GM23338 (cell line): Measurements from ENCODE around the gene SFPQ.

ENCODE experiments used
- CREB1 ChIP-seq: fragments of 250-450 bp; sonication (Bioruptor Pico); IDR thresholded peaks from 2 replicates; pipeline ENCODE4 v1.5.0; 2020; ENCODE audit warnings: low read depth, mild to moderate bottlenecking, moderate library complexity
- CTCF ChIP-seq, 2 experiments: fragments of 200-600 bp in 1 of 2; sonication (generic) in 1 of 2; conservative IDR thresholded peaks; 2 replicates each; pipeline versions ENCODE4 v1.5.1 to v1.6.1; 2016 to 2017; ENCODE audit warnings: antibody characterized with exemption in 2 of 2, low read depth in 2 of 2, mild to moderate bottlenecking in 2 of 2, moderate library complexity in 1 of 2
- ETS1 ChIP-seq: IDR thresholded peaks from 2 replicates; pipeline ENCODE4 v1.6.1; 2016; ENCODE audit warnings: antibody characterized with exemption
- EZH2 ChIP-seq: fragments of 200-600 bp; sonication (generic); IDR thresholded peaks from one replicate; pipeline ENCODE4 v1.8.0; 2017; ENCODE audit warnings: antibody characterized with exemption, mild to moderate bottlenecking, low read depth; ENCODE audit not compliant: unreplicated experiment
- EZH2phosphoT487 ChIP-seq: fragments of 200-600 bp; sonication (generic); IDR thresholded peaks from one replicate; pipeline ENCODE4 v1.8.1; 2018; ENCODE audit warnings: antibody characterized with exemption; ENCODE audit not compliant: unreplicated experiment
- JUNB ChIP-seq: IDR thresholded peaks from one replicate; pipeline ENCODE4 v1.6.1; 2016; ENCODE audit warnings: antibody characterized with exemption; ENCODE audit not compliant: unreplicated experiment
- NANOG ChIP-seq: IDR thresholded peaks from 2 replicates; pipeline ENCODE4 v1.6.1; 2016; ENCODE audit warnings: antibody characterized with exemption, borderline replicate concordance
- POLR2AphosphoS5 ChIP-seq: IDR thresholded peaks from 2 replicates; pipeline ENCODE4 v1.6.1; 2016; ENCODE audit warnings: antibody characterized with exemption, low read depth
- REST ChIP-seq: IDR thresholded peaks from one replicate; pipeline ENCODE4 v1.6.1; 2018; ENCODE audit warnings: antibody characterized with exemption; ENCODE audit not compliant: unreplicated experiment
- STAT1 ChIP-seq: IDR thresholded peaks from one replicate; pipeline ENCODE4 v1.6.1; 2016; ENCODE audit warnings: antibody characterized with exemption; ENCODE audit not compliant: unreplicated experiment
- ZNF114 ChIP-seq: fragments of 250-450 bp; sonication (Bioruptor Pico); IDR thresholded peaks from 2 replicates; pipeline ENCODE4 v1.5.0; 2020; ENCODE audit warnings: mild to moderate bottlenecking, moderate library complexity
- ZNF331 ChIP-seq: fragments of 250-450 bp; sonication (Bioruptor Pico); IDR thresholded peaks from 2 replicates; pipeline ENCODE4 v1.5.0; 2020; ENCODE audit warnings: low read depth, mild to moderate bottlenecking, moderate library complexity
- ZNF462 ChIP-seq: fragments of 250-450 bp; sonication (Bioruptor Pico); IDR thresholded peaks from 2 replicates; pipeline ENCODE4 v1.5.0; 2020; ENCODE audit warnings: mild to moderate bottlenecking, moderate library complexity

GRCh38 chr1:35202048-35202719 is 9.2 kb upstream of the SFPQ start:
- TF ChIP-seq CTCF (conservative IDR thresholded peaks at IDR 0.05; ENCODE audit: low read depth in 2 of 2), result peak; percentile 88 to 95
- no peak for TF ChIP-seq EZH2
- TF ChIP-seq EZH2phosphoT487, result no peak
- TF ChIP-seq POLR2AphosphoS5, result no peak
- no peak for TF ChIP-seq REST
- TF ChIP-seq ZNF114, result no peak
- TF ChIP-seq CREB1, result no peak
- TF ChIP-seq JUNB, result no peak
- TF ChIP-seq STAT1, result no peak
- no peak for TF ChIP-seq NANOG
- TF ChIP-seq ZNF331 (CRISPR knock-in tag), result no peak
- TF ChIP-seq ETS1, result no peak
- no peak for TF ChIP-seq ZNF462 (CRISPR knock-in tag)
